Activated CD8-positive, alpha-beta memory T cell treated with anti-CD3 and anti-CD28 coated beads, Interleukin-2, amount 50 U/mL, for 1 hour (primary cell): Measurements from ENCODE around the gene AKR1A1.

Source experiments
- DNase-seq: peaks from one replicate; pipeline ENCODE4 v3.0.0-alpha.2; 2020; ENCODE audit errors: extremely low read depth

The AKR1A1 gene

DNA sequence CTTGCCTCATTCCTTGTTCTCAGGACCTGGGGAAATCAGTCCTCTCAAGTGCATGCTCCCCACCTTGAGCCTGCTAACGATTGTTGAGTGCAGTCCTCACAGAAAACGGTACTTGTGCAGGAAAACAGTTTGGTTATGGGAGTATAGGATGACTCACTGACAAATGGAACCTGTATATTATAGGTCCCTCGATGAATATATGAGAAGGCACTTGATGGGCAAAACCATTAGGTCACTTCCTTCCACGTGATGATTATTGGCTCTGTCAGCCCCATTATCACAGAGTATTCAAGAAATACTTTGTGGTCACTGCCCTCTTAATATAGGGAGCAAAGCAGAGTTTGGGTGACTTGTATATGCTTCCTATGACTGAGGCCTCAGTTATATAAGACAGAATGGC is 67.0 kb downstream of the AKR1A1 start:
- no peak for DNase-seq

DNA sequence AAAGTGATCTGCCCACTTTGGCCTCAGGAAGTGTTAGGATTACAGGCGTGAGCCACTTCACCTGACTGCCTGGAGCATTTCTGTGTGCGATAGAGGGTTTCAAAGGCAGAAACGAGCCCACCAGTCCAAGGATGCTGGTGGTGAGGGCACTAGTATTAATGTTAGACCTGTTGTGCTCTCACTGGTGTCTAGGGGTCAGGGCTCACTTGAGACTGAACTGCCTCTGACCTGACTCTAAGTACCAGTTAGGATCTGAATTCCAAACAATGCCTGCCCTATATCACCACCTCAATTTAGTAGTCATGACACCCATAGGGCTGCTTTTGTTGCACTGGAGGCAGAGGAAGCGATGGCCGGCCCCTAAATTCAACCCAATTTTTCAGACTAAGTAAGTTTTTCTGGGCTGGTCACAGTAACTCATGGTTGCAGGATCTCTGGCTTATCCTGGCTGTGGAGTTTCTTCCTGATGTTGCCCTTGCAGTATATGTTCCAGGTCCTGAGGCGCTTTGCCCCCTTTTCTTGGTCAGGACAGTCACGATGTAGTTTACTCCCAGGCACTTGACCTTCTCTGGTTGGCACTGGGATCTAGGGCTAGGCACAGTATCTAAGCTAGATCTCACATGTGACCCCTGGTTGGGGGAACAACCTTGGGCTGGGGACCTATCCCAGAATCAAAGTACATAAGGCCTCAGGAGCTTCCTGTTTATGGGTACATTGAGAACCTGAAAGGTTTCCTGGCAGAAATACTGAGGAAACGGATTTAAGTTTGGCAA is 68.7 kb downstream of the AKR1A1 start:
- DNase-seq: no peak
